Chondrocyte (in vitro differentiated cells): ENCODE results near the gene SAMD11. TPM values are rescaled to one million over a fixed set of nuclear protein-coding genes. Genes with fewer than 3 reads are reported as not detected.

Experiments used
- DNase-seq: peaks from one replicate; pipeline ENCODE4 v3.0.0; 2021; ENCODE audit warnings: mixed read lengths, low spot score
- H3K27ac Mint-ChIP-seq: one replicate; pipeline ENCODE4 v1.8.0; 2021; ENCODE audit warnings: mild to moderate bottlenecking, moderate library complexity, mixed read lengths; ENCODE audit not compliant: unreplicated experiment
- H3K27me3 Mint-ChIP-seq: 2 replicates; pipeline ENCODE4 v1.8.0; 2021; ENCODE audit warnings: low read depth, mixed read lengths
- H3K36me3 Mint-ChIP-seq: 2 replicates; pipeline ENCODE4 v1.8.0; 2021; ENCODE audit warnings: low read depth, mixed read lengths
- H3K4me1 Mint-ChIP-seq: 2 replicates; pipeline ENCODE4 v1.8.0; 2021; ENCODE audit warnings: low read depth, mild to moderate bottlenecking, mixed read lengths
- H3K4me3 Mint-ChIP-seq: one replicate; pipeline ENCODE4 v1.8.0; 2021; ENCODE audit warnings: mild to moderate bottlenecking, moderate library complexity, mixed read lengths; ENCODE audit not compliant: unreplicated experiment
- H3K9me3 Mint-ChIP-seq: 2 replicates; pipeline ENCODE4 v1.8.0; 2021; ENCODE audit warnings: low read depth, mixed read lengths
- total RNA-seq: library from RNA; stranded (reverse); gene quantifications from 3 replicates; pipeline ENCODE4 v1.2.1, GENCODE V29; 2021
- TF ChIP-seq, protein P1 (sequence below): fragments of 200-600 bp; sonication (generic); IDR thresholded peaks from 2 replicates; pipeline ENCODE4 v1.5.0; 2021; ENCODE audit warnings: antibody characterized with exemption, mild to moderate bottlenecking, moderate library complexity

The SAMD11 gene
- total RNA-seq, 1 donor from 2014 or later = 3.4 TPM

DNA sequence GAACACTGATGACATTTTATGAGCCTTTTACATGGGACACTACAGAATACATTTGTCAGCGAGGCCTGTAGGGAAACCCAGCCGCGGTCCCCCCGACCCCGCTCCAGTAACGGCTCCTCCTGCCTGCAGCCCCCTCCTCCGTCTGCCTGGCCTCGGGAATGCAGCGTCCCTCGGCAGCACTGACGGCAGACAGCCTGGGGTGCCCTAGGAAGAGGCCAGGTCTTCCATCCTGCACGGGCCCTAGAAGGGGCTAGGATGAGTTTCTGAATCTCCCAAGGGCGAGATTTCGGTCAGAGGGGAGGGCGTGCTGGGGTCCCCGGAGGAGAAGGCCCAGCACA is 8.4 kb downstream of the SAMD11 start:
- no peaks in the 10 kb centered on the region for H3K9me3 Mint-ChIP-seq

DNA sequence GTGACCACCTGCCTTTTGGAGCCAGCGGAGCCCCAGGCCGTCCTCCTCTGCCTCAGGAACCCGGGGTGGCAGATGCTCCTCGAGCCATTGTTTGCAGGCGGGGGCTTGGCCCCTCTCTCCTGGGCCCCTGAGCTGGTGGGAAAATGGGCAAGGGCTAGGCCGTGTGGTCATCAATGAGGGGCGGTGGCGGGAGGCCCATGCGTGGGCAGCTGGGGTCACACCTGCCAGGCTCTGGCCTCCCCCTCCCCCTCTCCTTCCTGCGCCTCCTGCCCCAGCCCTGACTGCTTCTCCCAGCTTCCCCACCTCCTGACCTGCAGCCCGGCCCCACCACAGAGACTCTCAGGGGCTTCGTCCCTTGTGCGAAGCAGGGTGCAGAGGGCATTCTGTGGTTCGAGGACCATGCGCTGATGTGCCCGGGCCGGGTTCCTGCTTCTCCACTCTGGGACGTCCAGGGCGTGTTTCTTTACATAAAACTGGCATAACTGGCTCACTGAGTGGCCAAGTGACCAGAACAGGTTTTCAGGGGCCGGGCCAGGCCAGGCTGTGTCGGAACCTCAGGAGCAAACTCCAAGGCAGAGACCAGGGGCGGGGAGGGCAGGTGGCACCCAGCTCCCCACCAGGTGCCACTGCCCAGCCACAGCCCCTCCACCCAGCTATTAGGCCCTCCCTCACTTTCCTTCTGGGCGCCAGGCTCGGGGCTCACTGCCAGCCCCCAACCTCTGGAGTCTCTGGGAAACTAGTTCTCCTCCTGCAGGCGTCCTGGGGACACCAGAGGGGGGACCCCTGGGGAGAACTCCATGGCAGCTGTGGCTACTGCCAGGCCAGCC is 9.3 kb downstream of the SAMD11 start:
- peaks cover 15% of the 10 kb centered on the region for H3K4me1 Mint-ChIP-seq
- no peak overlapping the region for H3K4me3 Mint-ChIP-seq
- no peaks in the 10 kb centered on the region for H3K9me3 Mint-ChIP-seq
- DNase-seq = no peak
- TF ChIP-seq, protein P1, sequence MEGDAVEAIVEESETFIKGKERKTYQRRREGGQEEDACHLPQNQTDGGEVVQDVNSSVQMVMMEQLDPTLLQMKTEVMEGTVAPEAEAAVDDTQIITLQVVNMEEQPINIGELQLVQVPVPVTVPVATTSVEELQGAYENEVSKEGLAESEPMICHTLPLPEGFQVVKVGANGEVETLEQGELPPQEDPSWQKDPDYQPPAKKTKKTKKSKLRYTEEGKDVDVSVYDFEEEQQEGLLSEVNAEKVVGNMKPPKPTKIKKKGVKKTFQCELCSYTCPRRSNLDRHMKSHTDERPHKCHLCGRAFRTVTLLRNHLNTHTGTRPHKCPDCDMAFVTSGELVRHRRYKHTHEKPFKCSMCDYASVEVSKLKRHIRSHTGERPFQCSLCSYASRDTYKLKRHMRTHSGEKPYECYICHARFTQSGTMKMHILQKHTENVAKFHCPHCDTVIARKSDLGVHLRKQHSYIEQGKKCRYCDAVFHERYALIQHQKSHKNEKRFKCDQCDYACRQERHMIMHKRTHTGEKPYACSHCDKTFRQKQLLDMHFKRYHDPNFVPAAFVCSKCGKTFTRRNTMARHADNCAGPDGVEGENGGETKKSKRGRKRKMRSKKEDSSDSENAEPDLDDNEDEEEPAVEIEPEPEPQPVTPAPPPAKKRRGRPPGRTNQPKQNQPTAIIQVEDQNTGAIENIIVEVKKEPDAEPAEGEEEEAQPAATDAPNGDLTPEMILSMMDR = no peak
- no peaks in the 10 kb centered on the region for H3K36me3 Mint-ChIP-seq
- H3K27ac Mint-ChIP-seq = no peak overlapping the region
- H3K27me3 Mint-ChIP-seq = no peaks in the 10 kb centered on the region

More for the DNA sequence above, 8.4 kb downstream of the SAMD11 start:
- Mint-ChIP-seq H3K36me3 (no peaks in the 10 kb centered on the region), H3K27me3 (no peaks in the 10 kb centered on the region), H3K27ac (no peak overlapping the region), H3K4me1 (peaks cover 11% of the 10 kb centered on the region), H3K4me3 (no peak overlapping the region)
- TF ChIP-seq, protein P1 = no peak
- DNase-seq = no peak

DNA sequence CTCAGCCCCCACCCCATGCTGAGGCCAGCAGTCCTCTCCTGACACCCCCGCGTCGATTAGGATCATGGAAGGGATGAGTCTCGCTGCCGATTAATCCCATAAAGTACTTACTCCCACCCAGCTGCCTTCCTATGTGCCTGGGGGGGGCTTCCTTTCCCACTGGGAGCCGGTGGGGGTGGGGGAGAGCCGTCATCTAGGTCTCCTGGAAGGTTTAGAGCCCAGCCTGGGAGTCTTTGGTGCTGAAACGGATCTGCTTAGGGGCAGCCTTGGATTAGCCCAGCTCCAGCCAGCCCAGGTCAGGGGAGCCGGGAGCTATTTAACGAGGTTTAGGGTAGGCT is 9.8 kb downstream of the SAMD11 start:
- no peaks in the 10 kb centered on the region for H3K27me3 Mint-ChIP-seq
- H3K4me3 Mint-ChIP-seq = no peak overlapping the region
- TF ChIP-seq, protein P1 = no peak
- no peaks in the 10 kb centered on the region for H3K36me3 Mint-ChIP-seq
- H3K27ac Mint-ChIP-seq = no peak overlapping the region
- no peaks in the 10 kb centered on the region for H3K9me3 Mint-ChIP-seq
- H3K4me1 Mint-ChIP-seq = peaks cover 20% of the 10 kb centered on the region
- DNase-seq = no peak

DNA sequence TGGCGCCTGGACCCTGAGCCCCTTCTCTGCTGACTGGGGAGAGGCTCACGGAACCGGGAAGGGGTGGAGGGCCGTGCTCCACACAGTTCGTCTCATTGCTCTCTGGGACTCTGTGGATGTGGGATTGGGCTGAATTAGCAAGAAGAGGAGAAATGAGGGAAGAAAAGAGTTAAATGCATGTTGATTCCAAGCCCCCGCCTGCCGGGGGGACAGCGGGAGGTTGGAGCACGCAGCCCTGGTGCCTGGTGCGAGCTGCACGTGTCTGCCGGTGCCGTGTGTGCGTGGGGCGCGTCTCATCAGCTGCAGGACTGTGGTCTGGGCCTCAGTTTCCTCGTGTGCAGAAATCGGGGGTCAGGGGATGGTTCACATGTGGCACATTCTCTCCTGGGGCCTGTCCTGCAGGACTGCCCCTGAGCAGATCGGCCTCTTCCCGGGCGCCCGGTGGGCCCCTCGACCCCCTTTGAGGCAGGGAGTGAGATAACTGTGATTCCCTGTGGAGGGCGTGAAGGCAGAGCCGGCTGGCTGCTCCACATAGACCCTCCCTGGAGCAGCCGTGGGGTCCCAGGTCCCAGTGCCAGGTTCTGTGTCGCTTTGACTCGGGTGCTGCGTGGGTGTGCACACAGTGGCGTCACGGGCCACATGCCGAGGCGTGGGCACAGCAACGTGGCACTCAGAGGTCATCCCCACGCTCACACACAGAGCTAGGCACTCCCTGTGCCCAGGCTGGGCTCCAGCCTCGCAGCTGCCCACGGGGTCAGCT is 11.4 kb downstream of the SAMD11 start:
- TF ChIP-seq, protein P1 = no peak
- no peaks in the 10 kb centered on the region for H3K9me3 Mint-ChIP-seq
- no peak overlapping the region for H3K4me3 Mint-ChIP-seq
- no peaks in the 10 kb centered on the region for H3K36me3 Mint-ChIP-seq
- no peaks in the 10 kb centered on the region for H3K27me3 Mint-ChIP-seq
- no peak overlapping the region for H3K27ac Mint-ChIP-seq
- no peak for DNase-seq
- peaks cover 22% of the 10 kb centered on the region for H3K4me1 Mint-ChIP-seq

DNA sequence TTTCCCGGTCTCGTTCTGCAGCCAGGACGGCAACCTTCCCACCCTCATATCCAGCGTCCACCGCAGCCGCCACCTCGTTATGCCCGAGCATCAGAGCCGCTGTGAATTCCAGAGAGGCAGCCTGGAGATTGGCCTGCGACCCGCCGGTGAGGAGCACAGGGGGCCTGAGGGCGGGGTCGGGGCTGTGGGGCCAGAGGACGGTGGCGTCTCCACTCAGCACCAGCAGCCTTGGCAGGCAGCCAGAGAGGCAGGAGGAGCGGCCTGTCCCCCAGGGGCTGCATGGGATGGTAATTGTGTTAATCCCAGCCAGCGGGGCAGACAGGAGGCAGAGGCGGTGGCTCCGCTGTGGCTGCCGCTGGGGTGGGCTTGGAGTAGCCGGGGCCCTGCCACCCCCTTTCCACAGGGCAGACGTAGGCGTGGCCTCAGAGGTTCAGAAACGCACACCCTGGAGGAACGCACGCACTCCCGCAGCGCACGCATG is 12.1 kb downstream of the SAMD11 start:
- Mint-ChIP-seq H3K27ac (no peak overlapping the region), H3K4me1 (peaks cover 22% of the 10 kb centered on the region), H3K27me3 (no peaks in the 10 kb centered on the region), H3K36me3 (no peaks in the 10 kb centered on the region), H3K9me3 (no peaks in the 10 kb centered on the region), H3K4me3 (no peak overlapping the region)
- TF ChIP-seq, protein P1 = no peak
- no peak for DNase-seq
